Measurements from ENCODE around the gene TMEM183A. TPM values are rescaled to one million over a fixed set of nuclear protein-coding genes. Genes with fewer than 3 reads are reported as not detected.

Gene TMEM183A
- total and polyA plus RNA-seq, 2 donors (not counting 1 experiment from before 2014, with no cell fraction given) = 61.2 to 65.2 TPM

GRCh38 chr1:203000217-203000944 lies 6.8 kb upstream of the TMEM183A start:
- Histone ChIP-seq H4K20me1 (ENCODE audit: control insufficient read depth, insufficient read depth, low read length, poor library complexity, severe bottlenecking) (no peaks in the 10 kb centered on the region), H3K9ac (ENCODE audit: low read length) (no peak overlapping the region), H3K27me3 (replicated peaks in 1 of 4; ENCODE audit: control extremely low read depth in 1 of 4, control insufficient read depth in 3 of 4, insufficient read depth in 4 of 4, low read length in 3 of 4) (no peaks in the 10 kb centered on the region), H3K4me2 (replicated peaks; ENCODE audit: low read depth, low read length, poor library complexity, severe bottlenecking) (no peak overlapping the region), H3K27ac (ENCODE audit: low read length in 2 of 2) (no peak overlapping the region), H3K36me3 (replicated peaks in 1 of 2; ENCODE audit: control extremely low read depth in 1 of 2, control insufficient read depth in 1 of 2, extremely low read depth in 1 of 2, insufficient read depth in 2 of 2, low read length in 1 of 2) (no peaks in the 10 kb centered on the region), H3K4me1 (ENCODE audit: control insufficient read depth in 2 of 2, insufficient read depth in 2 of 2, low read length in 2 of 2) (peaks cover 14 to 15% of the 10 kb centered on the region in 2 donors), H3K79me2 (ENCODE audit: control insufficient read depth, insufficient read depth, low read length) (no peaks in the 10 kb centered on the region), H2AFZ (ENCODE audit: insufficient read depth, low read depth, low read length, poor library complexity, severe bottlenecking) (peak overlapping the region; percentile 89), H3K9me3 (ENCODE audit: control extremely low read depth in 1 of 3, control insufficient read depth in 2 of 3, insufficient read depth in 1 of 3, low read length in 2 of 3) (no peaks in the 10 kb centered on the region), H3K4me3 (ENCODE audit: control extremely low read depth in 1 of 5, extremely low read depth in 1 of 5, insufficient read depth in 1 of 5, low read depth in 2 of 5, low read length in 4 of 5) (no peak overlapping the region)
- Mint-ChIP-seq H3K27ac (no peak overlapping the region), H3K27me3 (peaks cover 2% of the 10 kb centered on the region), H3K9me3 (ENCODE audit: insufficient read depth) (no peaks in the 10 kb centered on the region), H3K4me1 (peaks cover 17% of the 10 kb centered on the region), H3K4me3 (no peak overlapping the region)
- no peak for TF ChIP-seq EZH2 (IDR thresholded peaks at IDR 0.05; ENCODE audit: borderline replicate concordance, insufficient read depth, low read depth, low read length, poor library complexity, severe bottlenecking)
- no peak for TF ChIP-seq CTCF (IDR thresholded peaks at IDR 0.05)
- DNase-seq (no peak), ATAC-seq (ENCODE audit: low read depth) (no peak)
- ChIA-PET CTCF (interaction anchor here (0.9 to 5.1 kb wide), 16 partner anchors 8 to 536 kb away, joined by 3 to 48 read pairs (median 6); partner anchors contain the start of genes CYB5R1 and TMEM183A), POLR2A (no interaction called here)
- WGBS (ENCODE audit: insufficient coverage) = no CpG with 5 or more reads among the region's 3 CpGs
- intact Hi-C loops (cut with micrococcal nuclease) = loop anchor here (10.0 kb wide), 1 partner anchor 536 kb away; no protein-coding TSS in a partner anchor

- CTCF ChIA-PET = interaction anchor here (1.1 kb wide), 1 partner anchor 81 kb away, joined by 3 read pairs; no protein-coding TSS in a partner anchor
- Histone ChIP-seq H3K27ac (ENCODE audit: low read length in 2 of 2) (no peak overlapping the region), H3K4me3 (ENCODE audit: control extremely low read depth in 1 of 5, extremely low read depth in 1 of 5, insufficient read depth in 1 of 5, low read depth in 2 of 5, low read length in 4 of 5) (no peak overlapping the region), H3K27me3 (replicated peaks in 1 of 4; ENCODE audit: control extremely low read depth in 1 of 4, control insufficient read depth in 3 of 4, insufficient read depth in 4 of 4, low read length in 3 of 4) (no peaks in the 10 kb centered on the region), H3K9me3 (ENCODE audit: control extremely low read depth in 1 of 3, control insufficient read depth in 2 of 3, insufficient read depth in 1 of 3, low read length in 2 of 3) (peaks cover 0 to 6% (median 0%) of the 10 kb centered on the region in 3 donors), H3K4me1 (ENCODE audit: control insufficient read depth in 2 of 2, insufficient read depth in 2 of 2, low read length in 2 of 2) (peaks cover 19 to 22% of the 10 kb centered on the region in 2 donors), H3K36me3 (replicated peaks in 1 of 2; ENCODE audit: control extremely low read depth in 1 of 2, control insufficient read depth in 1 of 2, extremely low read depth in 1 of 2, insufficient read depth in 2 of 2, low read length in 1 of 2) (no peaks in the 10 kb centered on the region), H3K9ac (ENCODE audit: low read length) (no peak overlapping the region), H4K20me1 (ENCODE audit: control insufficient read depth, insufficient read depth, low read length, poor library complexity, severe bottlenecking) (no peaks in the 10 kb centered on the region), H2AFZ (ENCODE audit: insufficient read depth, low read depth, low read length, poor library complexity, severe bottlenecking) (no peak overlapping the region), H3K79me2 (ENCODE audit: control insufficient read depth, insufficient read depth, low read length) (no peaks in the 10 kb centered on the region), H3K4me2 (replicated peaks; ENCODE audit: low read depth, low read length, poor library complexity, severe bottlenecking) (no peak overlapping the region)
- Mint-ChIP-seq H3K4me3 (no peak overlapping the region), H3K4me1 (peaks cover 28% of the 10 kb centered on the region), H3K27ac (no peak overlapping the region), H3K9me3 (ENCODE audit: insufficient read depth) (no peaks in the 10 kb centered on the region), H3K27me3 (no peaks in the 10 kb centered on the region)
- no peak for TF ChIP-seq CTCF (IDR thresholded peaks at IDR 0.05)
- no peak for TF ChIP-seq EZH2 (IDR thresholded peaks at IDR 0.05; ENCODE audit: borderline replicate concordance, insufficient read depth, low read depth, low read length, poor library complexity, severe bottlenecking)
- ATAC-seq (ENCODE audit: low read depth) (no peak), DNase-seq (no peak)
- 100% methylated on average over 5 of the region's 9 CpGs for WGBS (ENCODE audit: insufficient coverage)
- intact Hi-C loops (cut with micrococcal nuclease) = loop anchor here (10.0 kb wide), 1 partner anchor 537 kb away; no protein-coding TSS in a partner anchor
- POLR2A ChIA-PET = no interaction called here
Observed at GRCh38 chr1:203001986-203002385, 5.2 kb upstream of the TMEM183A start.
